Tibial nerve (tissue), 4 donors: ENCODE results near the gene LMX1B. TPM values are rescaled to one million over a fixed set of nuclear protein-coding genes. Genes with fewer than 3 reads are reported as not detected.
A peak's percentile ranks its signal among the peaks of the same experiment; 100 is the strongest.

ENCODE experiments used
- DNase-seq, 2 donors: peaks; one replicate each; pipeline ENCODE4 v3.0.0-alpha.2; 2019; ENCODE audit warnings: low spot score in 2 of 2
- H3K27ac ChIP-seq, 4 donors: fragments of 200-600 bp; sonication (generic) in 3 of 4; one replicate each; pipeline ENCODE4 v1.5.1; 2017 to 2019; ENCODE audit warnings: mild to moderate bottlenecking in 1 of 4
- H3K27me3 ChIP-seq, 2 donors: fragments of 200-600 bp; sonication (generic) in 1 of 2; one replicate each; pipeline versions ENCODE4 v1.5.1 to v1.6.0; 2017 to 2019
- H3K36me3 ChIP-seq, 3 donors: fragments of 200-600 bp; sonication (generic); one replicate each; pipeline ENCODE4 v1.5.1; 2018 to 2019
- H3K4me1 ChIP-seq, 4 donors: fragments of 200-600 bp; sonication (generic) in 3 of 4; one replicate each; pipeline ENCODE4 v1.5.1; 2017 to 2019
- H3K4me3 ChIP-seq, 4 donors: fragments of 200-600 bp; sonication (generic) in 3 of 4; one replicate each; pipeline ENCODE4 v1.5.1; 2017 to 2019; ENCODE audit warnings: mild to moderate bottlenecking in 1 of 4, moderate library complexity in 1 of 4
- H3K9me3 ChIP-seq, 4 donors: fragments of 200-600 bp; sonication (generic) in 3 of 4; one replicate each; pipeline ENCODE4 v1.5.1; 2017 to 2019
- CTCF ChIP-seq, 5 experiments: fragments of 200-600 bp in 3 of 5; fragments of 450-650 bp in 2 of 5; sonication (generic) in 3 of 5; IDR thresholded peaks; one replicate each; pipeline ENCODE4 v1.5.1; 2016 to 2019; ENCODE audit warnings: antibody characterized with exemption in 5 of 5, mild to moderate bottlenecking in 3 of 5, moderate library complexity in 2 of 5
- EP300 ChIP-seq, 2 donors: sonication (generic); formaldehyde crosslinking; IDR thresholded peaks; one replicate each; pipeline ENCODE4 v1.6.1; 2017; ENCODE audit warnings: antibody characterized with exemption in 2 of 2, mild to moderate bottlenecking in 1 of 2
- POLR2A ChIP-seq, 2 donors: fragments of 450-650 bp; IDR thresholded peaks; one replicate each; pipeline ENCODE4 v1.6.1; 2017; ENCODE audit warnings: antibody characterized with exemption in 2 of 2, mild to moderate bottlenecking in 2 of 2, moderate library complexity in 2 of 2
- WGBS, 2 donors: methylation state at CpG; one replicate each; pipeline ENCODE4 v1.1.5; 2018; 5-methylcytosine and 5-hydroxymethylcytosine counted together
- total RNA-seq, 4 donors: library from RNA; depleted of rRNA; stranded (reverse); fragments of >200 nt; gene quantifications; one replicate each; pipeline ENCODE4 v1.1.0, GENCODE V29; 2016

Gene LMX1B
- total RNA-seq, 4 donors from 2014 or later = 0.60 to 1.5 (median 0.78) TPM; not detected in 1

GRCh38 chr9:126677188-126678084 is 63.7 kb downstream of the LMX1B start:
- DNase-seq = no peak
- Histone ChIP-seq H3K36me3 (no peaks in the 10 kb centered on the region), H3K4me3 (no peak overlapping the region), H3K27me3 (peaks cover 0 to 82% of the 10 kb centered on the region in 2 donors), H3K4me1 (peaks cover 0 to 7% (median 0%) of the 10 kb centered on the region in 4 donors), H3K27ac (no peak overlapping the region), H3K9me3 (no peaks in the 10 kb centered on the region)
- WGBS, 2 donors = 30% methylated on average over 11 of the region's 11 CpGs
- TF ChIP-seq CTCF (IDR thresholded peaks at IDR 0.05) (no peak), POLR2A (IDR thresholded peaks at IDR 0.05) (no peak), EP300 (IDR thresholded peaks at IDR 0.05) (no peak)

- Histone ChIP-seq H3K36me3 (no peaks in the 10 kb centered on the region), H3K9me3 (no peaks in the 10 kb centered on the region), H3K27me3 (peaks cover 0 to 80% of the 10 kb centered on the region in 2 donors), H3K4me1 (peaks cover 0 to 17% (median 0%) of the 10 kb centered on the region in 4 donors), H3K27ac (no peak overlapping the region), H3K4me3 (no peak overlapping the region)
- 76 to 84% methylated on average over 4 of the region's 4 CpGs for WGBS, 2 donors
- no peak for DNase-seq
- TF ChIP-seq POLR2A (IDR thresholded peaks at IDR 0.05) (no peak), CTCF (IDR thresholded peaks at IDR 0.05) (no peak), EP300 (IDR thresholded peaks at IDR 0.05) (no peak)
Observed at GRCh38 chr9:126678989-126679388, 65.3 kb downstream of the LMX1B start.

GRCh38 chr9:126681336-126681735 is 67.6 kb downstream of the LMX1B start:
- TF ChIP-seq CTCF (IDR thresholded peaks at IDR 0.05) = no peak
- TF ChIP-seq EP300 (IDR thresholded peaks at IDR 0.05) = no peak
- TF ChIP-seq POLR2A (IDR thresholded peaks at IDR 0.05) = no peak
- Histone ChIP-seq H3K4me1 (peaks cover 0 to 16% (median 0%) of the 10 kb centered on the region in 4 donors), H3K27ac (no peak overlapping the region), H3K27me3 (peaks cover 0 to 76% of the 10 kb centered on the region in 2 donors), H3K36me3 (no peaks in the 10 kb centered on the region), H3K9me3 (no peaks in the 10 kb centered on the region), H3K4me3 (no peak overlapping the region)
- 61 to 71% methylated on average over 7 of the region's 7 CpGs for WGBS, 2 donors
- DNase-seq = no peak

GRCh38 chr9:126682113-126682810 is 68.5 kb downstream of the LMX1B start:
- Histone ChIP-seq H3K36me3 (no peaks in the 10 kb centered on the region), H3K4me1 (peaks cover 0 to 10% (median 0%) of the 10 kb centered on the region in 4 donors), H3K9me3 (no peaks in the 10 kb centered on the region), H3K4me3 (peak overlapping the region in 1 of 4 donors; percentile 29), H3K27ac (no peak overlapping the region), H3K27me3 (peaks cover 0 to 74% of the 10 kb centered on the region in 2 donors)
- no peak for TF ChIP-seq EP300 (IDR thresholded peaks at IDR 0.05)
- WGBS, 2 donors = 53 to 58% methylated on average over 24 of the region's 24 CpGs
- no peak for DNase-seq

- DNase-seq = no peak
- peaks cover 0 to 10% (median 0%) of the 10 kb centered on the region in 4 donors for H3K4me1 ChIP-seq
- TF ChIP-seq POLR2A (IDR thresholded peaks at IDR 0.05) = no peak
- TF ChIP-seq CTCF (IDR thresholded peaks at IDR 0.05) = no peak
- TF ChIP-seq EP300 (IDR thresholded peaks at IDR 0.05) = no peak
- peaks cover 0 to 74% of the 10 kb centered on the region in 2 donors for H3K27me3 ChIP-seq
- 6 to 8% methylated on average over 27 to 55 of the region's 69 CpGs for WGBS, 2 donors
- peak overlapping the region in 1 of 4 donors; percentile 29 for H3K4me3 ChIP-seq
- H3K27ac ChIP-seq = no peak overlapping the region
- H3K9me3 ChIP-seq = no peaks in the 10 kb centered on the region
- H3K36me3 ChIP-seq = no peaks in the 10 kb centered on the region
Observed at GRCh38 chr9:126682928-126683697, 69.4 kb downstream of the LMX1B start.
